Measurements from ENCODE around the gene FAM209A.

DNA sequence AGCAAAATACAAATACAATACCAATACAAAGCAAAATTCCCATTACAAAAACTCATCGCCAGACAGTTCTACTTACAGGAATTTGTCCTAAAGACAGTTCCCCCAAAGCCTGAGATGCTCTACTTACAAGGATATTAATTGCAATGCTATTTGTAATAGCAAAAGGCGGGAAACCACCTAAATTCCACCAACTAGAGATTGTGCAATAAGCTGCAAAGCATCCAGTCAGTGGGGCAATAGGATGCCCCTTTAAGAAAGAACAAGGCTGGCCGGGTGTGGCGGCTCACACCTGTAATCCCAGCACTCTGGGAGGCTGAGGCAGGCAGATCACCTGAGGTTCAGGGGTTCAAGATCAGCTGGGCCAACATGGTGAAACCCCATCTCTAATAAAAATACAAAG lies 47.6 kb downstream of the FAM209A start:
- TF ChIP-seq, protein P1, sequence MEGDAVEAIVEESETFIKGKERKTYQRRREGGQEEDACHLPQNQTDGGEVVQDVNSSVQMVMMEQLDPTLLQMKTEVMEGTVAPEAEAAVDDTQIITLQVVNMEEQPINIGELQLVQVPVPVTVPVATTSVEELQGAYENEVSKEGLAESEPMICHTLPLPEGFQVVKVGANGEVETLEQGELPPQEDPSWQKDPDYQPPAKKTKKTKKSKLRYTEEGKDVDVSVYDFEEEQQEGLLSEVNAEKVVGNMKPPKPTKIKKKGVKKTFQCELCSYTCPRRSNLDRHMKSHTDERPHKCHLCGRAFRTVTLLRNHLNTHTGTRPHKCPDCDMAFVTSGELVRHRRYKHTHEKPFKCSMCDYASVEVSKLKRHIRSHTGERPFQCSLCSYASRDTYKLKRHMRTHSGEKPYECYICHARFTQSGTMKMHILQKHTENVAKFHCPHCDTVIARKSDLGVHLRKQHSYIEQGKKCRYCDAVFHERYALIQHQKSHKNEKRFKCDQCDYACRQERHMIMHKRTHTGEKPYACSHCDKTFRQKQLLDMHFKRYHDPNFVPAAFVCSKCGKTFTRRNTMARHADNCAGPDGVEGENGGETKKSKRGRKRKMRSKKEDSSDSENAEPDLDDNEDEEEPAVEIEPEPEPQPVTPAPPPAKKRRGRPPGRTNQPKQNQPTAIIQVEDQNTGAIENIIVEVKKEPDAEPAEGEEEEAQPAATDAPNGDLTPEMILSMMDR (IDR thresholded peaks at IDR 0.05), result no peak
- no peak for TF ChIP-seq POLR2A (IDR thresholded peaks at IDR 0.05)

Data from testis (tissue), 2 donors.